Peyer's patch (tissue), 4 donors: ENCODE results near the gene HELZ2. TPM values are rescaled to one million over a fixed set of nuclear protein-coding genes. Genes with fewer than 3 reads are reported as not detected.
A peak's percentile ranks its signal among the peaks of the same experiment; 100 is the strongest.

Source experiments
- DNase-seq, 3 donors: peaks; one replicate each; pipeline ENCODE4 v3.0.0-alpha.2; 2017 to 2019
- H3K27ac ChIP-seq, 4 donors: fragments of 200-600 bp; sonication (generic); one replicate each; pipeline ENCODE4 v1.5.1; 2016 to 2019
- H3K27me3 ChIP-seq, 2 donors: fragments of 200-600 bp; sonication (generic); one replicate each; pipeline ENCODE4 v1.5.1; 2019
- H3K36me3 ChIP-seq, 3 donors: fragments of 200-600 bp; sonication (generic); one replicate each; pipeline ENCODE4 v1.5.1; 2016 to 2019
- H3K4me1 ChIP-seq, 4 donors: fragments of 200-600 bp; sonication (generic); one replicate each; pipeline ENCODE4 v1.5.1; 2016 to 2019
- H3K4me3 ChIP-seq, 4 donors: fragments of 200-600 bp; sonication (generic); 1 replicate in 3 of 4; 2 replicates in 1 of 4; pipeline ENCODE4 v1.5.1; 2016 to 2019; ENCODE audit warnings: mild to moderate bottlenecking in 1 of 4
- H3K9me3 ChIP-seq, 4 donors: fragments of 200-600 bp; sonication (generic); one replicate each; pipeline ENCODE4 v1.5.1; 2016 to 2019; ENCODE audit warnings: mild to moderate bottlenecking in 1 of 4
- CTCF ChIP-seq, 6 experiments: fragments of 450-650 bp in 4 of 6; fragments of 200-600 bp in 2 of 6; sonication (generic) in 1 of 6; IDR thresholded peaks; one replicate each; pipeline ENCODE4 v1.5.1; 2017 to 2019; ENCODE audit warnings: antibody characterized with exemption in 6 of 6, mild to moderate bottlenecking in 3 of 6, moderate library complexity in 1 of 6
- POLR2A ChIP-seq, 2 donors: fragments of 450-650 bp; IDR thresholded peaks; one replicate each; pipeline ENCODE4 v1.5.1; 2017; ENCODE audit warnings: antibody characterized with exemption in 2 of 2, mild to moderate bottlenecking in 2 of 2, moderate library complexity in 2 of 2
- total RNA-seq, 4 donors: library from RNA; depleted of rRNA; stranded (reverse); fragments of >200 nt; gene quantifications; one replicate each; pipeline ENCODE4 v1.1.0, GENCODE V29; 2016

The HELZ2 gene
- total RNA-seq, 4 donors from 2014 or later: 32.2 to 42.0 (median 38.4) TPM

DNA sequence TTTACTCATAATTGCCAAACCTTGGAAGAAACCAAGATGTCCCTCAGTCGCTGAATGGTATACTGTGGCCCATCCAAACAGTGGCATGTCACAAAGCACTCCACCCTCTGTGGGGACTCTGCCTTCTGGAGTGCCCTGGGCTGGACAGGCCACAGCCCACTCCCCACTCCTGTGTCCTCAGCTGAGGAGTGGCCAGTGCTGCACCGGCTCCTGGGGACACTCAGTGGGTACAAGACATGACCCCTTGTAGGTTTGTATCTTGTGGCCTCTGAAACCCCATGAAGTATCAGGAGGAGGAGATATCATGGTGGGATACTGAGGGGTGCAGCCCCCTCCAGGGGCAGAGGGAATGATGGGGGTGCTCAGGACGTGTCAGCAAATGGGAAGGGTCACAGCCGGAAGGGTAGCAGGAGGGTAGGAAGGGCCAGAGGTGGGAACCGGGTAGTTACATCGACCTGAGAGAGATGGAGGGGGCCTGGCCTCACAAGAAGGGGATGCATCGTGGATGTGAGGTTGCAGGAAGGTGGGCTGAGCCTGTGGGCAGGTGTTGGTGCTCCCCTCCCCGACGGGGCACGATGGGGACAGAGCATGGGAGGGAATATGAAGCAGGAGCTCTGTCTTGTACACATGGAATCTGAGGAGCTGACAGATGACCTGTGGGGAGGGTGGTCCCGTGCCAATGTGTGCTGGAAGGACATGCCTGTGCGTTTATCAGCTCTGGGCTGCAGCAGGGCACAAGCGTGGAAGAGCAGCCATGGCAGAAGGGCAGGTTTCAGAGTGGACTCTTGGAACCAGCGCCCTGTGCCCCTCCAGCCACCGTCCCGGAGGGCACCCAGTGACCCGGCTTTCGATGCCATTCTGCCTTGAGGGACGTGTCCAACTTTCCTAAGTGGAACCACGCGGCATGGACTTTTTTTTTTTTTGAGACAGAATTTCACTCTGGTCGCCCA, 11.9 kb upstream of the HELZ2 start:
- Histone ChIP-seq H3K9me3 (no peaks in the 10 kb centered on the region), H3K36me3 (peaks cover 0 to 22% (median 0%) of the 10 kb centered on the region in 3 donors), H3K27ac (no peak overlapping the region), H3K27me3 (no peaks in the 10 kb centered on the region), H3K4me3 (no peak overlapping the region), H3K4me1 (no peaks in the 10 kb centered on the region)
- DNase-seq: no peak
- TF ChIP-seq POLR2A (IDR thresholded peaks at IDR 0.05) (no peak), CTCF (IDR thresholded peaks at IDR 0.05) (no peak)

DNA sequence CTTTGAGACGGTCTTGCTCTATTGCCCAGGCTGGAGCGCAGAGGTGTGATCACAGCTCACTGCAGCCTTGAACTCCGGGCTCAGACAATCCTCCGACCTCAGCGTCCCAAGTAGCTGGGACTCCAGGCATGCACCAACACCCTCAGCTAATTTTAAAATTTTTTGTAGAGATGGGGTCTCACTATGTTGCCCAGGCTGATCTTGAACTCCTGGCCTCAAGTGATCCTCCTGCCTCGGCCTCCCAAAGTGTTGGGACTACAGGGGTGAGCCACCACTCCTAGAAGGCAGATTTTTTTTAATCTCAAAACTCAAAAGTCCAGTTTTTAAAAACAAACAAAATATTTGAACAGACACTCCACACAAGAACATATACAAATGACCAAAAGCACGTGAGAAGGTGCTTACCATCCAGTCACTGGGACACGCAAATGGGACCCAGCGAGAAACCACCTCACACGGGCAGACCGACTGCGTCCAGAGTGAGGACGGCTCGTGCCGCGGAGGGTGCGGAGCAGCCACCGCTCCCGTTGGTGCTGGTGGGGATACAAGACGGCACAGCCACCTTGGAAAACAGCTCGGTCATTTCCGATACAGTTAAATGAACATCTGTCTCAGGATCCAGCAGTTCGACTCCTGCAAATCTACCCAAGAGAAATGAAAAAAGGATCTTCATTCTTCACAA, 8.5 kb upstream of the HELZ2 start:
- Histone ChIP-seq H3K36me3 (no peaks in the 10 kb centered on the region), H3K4me1 (no peaks in the 10 kb centered on the region), H3K9me3 (no peaks in the 10 kb centered on the region), H3K27ac (no peak overlapping the region), H3K4me3 (no peak overlapping the region), H3K27me3 (no peaks in the 10 kb centered on the region)
- no peak for DNase-seq
- no peak for TF ChIP-seq CTCF (IDR thresholded peaks at IDR 0.05)
- TF ChIP-seq POLR2A (IDR thresholded peaks at IDR 0.05): no peak

DNA sequence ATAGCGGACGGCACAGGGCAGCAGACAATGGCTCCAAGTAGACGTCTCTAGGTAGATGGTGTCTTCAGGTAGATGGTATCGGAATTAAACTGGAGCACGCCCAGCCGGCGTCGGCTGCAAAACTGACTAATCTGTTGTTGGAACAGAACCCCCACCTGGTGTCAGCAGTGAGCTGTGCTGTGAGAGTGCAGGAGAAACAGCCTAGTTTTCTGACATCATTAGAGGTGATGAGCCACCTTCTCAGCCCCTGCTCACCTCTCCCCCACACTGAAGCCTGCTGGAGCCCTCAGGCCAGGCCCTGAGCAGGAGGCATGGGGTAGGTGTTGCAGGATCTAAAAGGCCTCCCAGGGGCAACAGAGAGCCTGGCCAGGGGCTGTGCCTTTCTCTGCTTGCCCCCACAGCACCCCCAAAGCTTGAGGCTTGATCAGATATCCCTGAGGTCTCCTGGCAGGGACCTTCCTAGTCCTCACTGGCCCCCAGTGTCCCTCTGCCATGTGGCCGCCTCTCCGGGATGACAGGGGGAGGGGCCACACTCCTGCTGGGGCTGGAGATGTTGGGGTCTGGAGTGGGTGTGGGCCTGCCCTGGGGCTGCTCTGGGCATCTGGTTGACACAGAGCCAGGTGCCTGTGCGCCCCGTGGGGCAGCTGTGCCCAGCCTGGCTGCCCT, 6.9 kb upstream of the HELZ2 start:
- Histone ChIP-seq H3K4me3 (no peak overlapping the region), H3K36me3 (no peaks in the 10 kb centered on the region), H3K9me3 (no peaks in the 10 kb centered on the region), H3K4me1 (no peaks in the 10 kb centered on the region), H3K27ac (no peak overlapping the region), H3K27me3 (no peaks in the 10 kb centered on the region)
- DNase-seq: peak in 2 of 3 donors; percentile 67 to 80
- TF ChIP-seq POLR2A (IDR thresholded peaks at IDR 0.05) (no peak), CTCF (IDR thresholded peaks at IDR 0.05) (peak in 5 of 6 experiments; percentile 13 to 44 (median 41))

- TF ChIP-seq POLR2A (IDR thresholded peaks at IDR 0.05): no peak
- no peak for TF ChIP-seq CTCF (IDR thresholded peaks at IDR 0.05)
These were observed 5.1 kb upstream of the HELZ2 start for GRCh38 chr20:63579017-63579694.

More at GRCh38 chr20:63579017-63579694, 5.1 kb upstream of the HELZ2 start:
- H3K4me1 ChIP-seq: peaks cover 0 to 6% (median 0%) of the 10 kb centered on the region in 4 donors
- H3K27me3 ChIP-seq: no peaks in the 10 kb centered on the region
- H3K9me3 ChIP-seq: no peaks in the 10 kb centered on the region
- no peak overlapping the region for H3K4me3 ChIP-seq
- H3K36me3 ChIP-seq: no peaks in the 10 kb centered on the region
- DNase-seq: no peak
- H3K27ac ChIP-seq: no peak overlapping the region
